Gastrocnemius medialis (tissue), 4 donors: ENCODE data around the gene ABCF3.

Experiments used
- POLR2A ChIP-seq, 2 donors: fragments of 450-650 bp; IDR thresholded peaks; one replicate each; pipeline ENCODE4 v1.6.1; 2017; ENCODE audit warnings: antibody characterized with exemption in 2 of 2, mild to moderate bottlenecking in 2 of 2, moderate library complexity in 2 of 2
- TF ChIP-seq, protein P1 (sequence below), 5 experiments: fragments of 450-650 bp in 3 of 5; fragments of 200-600 bp in 2 of 5; sonication (generic) in 2 of 5; IDR thresholded peaks in 4 of 5; conservative IDR thresholded peaks in 1 of 5; 1 replicate in 4 of 5; 2 replicates in 1 of 5; pipeline ENCODE4 v1.5.1; 2016 to 2019; ENCODE audit warnings: antibody characterized with exemption in 5 of 5, mild to moderate bottlenecking in 3 of 5, moderate library complexity in 3 of 5

DNA sequence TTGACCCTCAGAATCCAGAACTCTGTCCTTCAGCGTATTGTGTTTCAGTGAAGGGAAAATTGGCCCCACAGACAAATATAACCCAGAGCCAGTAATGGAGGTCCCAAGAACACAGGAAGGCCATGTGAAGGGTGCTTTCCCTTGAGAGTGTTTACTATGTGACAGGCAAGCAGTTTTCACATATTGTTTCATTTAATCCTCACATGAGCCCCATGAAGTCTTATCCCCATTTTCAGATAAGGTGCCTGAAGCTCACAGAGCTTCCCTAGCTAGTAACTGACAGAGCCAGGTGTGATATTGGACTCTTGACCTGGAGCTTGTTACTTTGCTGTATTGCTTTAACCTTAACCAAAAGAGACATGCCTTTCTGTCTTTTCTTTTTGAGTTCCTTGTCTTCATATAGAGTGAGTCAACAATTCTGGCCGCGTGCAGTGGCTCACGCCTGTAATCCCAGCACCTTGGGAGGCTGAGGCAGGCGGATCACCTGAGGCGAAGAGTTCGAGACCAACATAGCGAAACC lies 40.2 kb upstream of the ABCF3 start:
- TF ChIP-seq, protein P1, sequence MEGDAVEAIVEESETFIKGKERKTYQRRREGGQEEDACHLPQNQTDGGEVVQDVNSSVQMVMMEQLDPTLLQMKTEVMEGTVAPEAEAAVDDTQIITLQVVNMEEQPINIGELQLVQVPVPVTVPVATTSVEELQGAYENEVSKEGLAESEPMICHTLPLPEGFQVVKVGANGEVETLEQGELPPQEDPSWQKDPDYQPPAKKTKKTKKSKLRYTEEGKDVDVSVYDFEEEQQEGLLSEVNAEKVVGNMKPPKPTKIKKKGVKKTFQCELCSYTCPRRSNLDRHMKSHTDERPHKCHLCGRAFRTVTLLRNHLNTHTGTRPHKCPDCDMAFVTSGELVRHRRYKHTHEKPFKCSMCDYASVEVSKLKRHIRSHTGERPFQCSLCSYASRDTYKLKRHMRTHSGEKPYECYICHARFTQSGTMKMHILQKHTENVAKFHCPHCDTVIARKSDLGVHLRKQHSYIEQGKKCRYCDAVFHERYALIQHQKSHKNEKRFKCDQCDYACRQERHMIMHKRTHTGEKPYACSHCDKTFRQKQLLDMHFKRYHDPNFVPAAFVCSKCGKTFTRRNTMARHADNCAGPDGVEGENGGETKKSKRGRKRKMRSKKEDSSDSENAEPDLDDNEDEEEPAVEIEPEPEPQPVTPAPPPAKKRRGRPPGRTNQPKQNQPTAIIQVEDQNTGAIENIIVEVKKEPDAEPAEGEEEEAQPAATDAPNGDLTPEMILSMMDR (IDR thresholded peaks at IDR 0.05 in 4 of 5, conservative IDR thresholded peaks at IDR 0.05 in 1 of 5), result no peak
- TF ChIP-seq POLR2A (IDR thresholded peaks at IDR 0.05), result no peak
